ENCODE data around the gene GRM7. TPM values are rescaled to one million over a fixed set of nuclear protein-coding genes. Genes with fewer than 3 reads are reported as not detected.

Gene GRM7
- polyA plus RNA-seq, 1 experiment, result not detected

DNA sequence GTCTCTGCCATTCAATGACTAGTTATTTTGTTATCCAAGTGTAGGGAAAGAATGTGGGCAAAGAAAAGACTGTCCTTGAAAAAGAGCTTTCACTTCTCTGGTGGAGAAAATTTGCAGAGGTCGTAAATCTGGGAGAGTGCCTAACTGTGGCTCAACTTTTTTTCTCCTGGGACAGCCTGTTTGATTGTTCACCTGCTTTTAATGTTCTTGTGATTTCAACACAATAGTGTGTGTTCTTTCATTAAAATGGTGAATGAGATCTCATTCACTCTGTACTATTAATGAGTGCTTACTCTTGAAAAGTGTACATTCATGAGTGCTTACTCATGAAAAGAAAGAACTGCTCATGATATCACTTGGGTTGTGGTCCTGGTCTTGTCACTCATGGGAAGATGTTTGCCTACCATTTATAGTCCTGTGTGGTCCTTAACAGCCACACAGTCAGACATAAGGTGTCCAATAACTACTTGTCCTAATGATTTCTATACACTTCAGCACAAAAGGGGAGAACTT, 567.3 kb downstream of the GRM7 start:
- no peak for TF ChIP-seq CTCF (IDR thresholded peaks at IDR 0.05; ENCODE audit: low read depth, low read length)
- Histone ChIP-seq H3K27ac (ENCODE audit: low read depth, low read length) (no peak overlapping the region), H3K27me3 (ENCODE audit: control insufficient read depth, insufficient read depth, low read length) (no peaks in the 10 kb centered on the region), H3K9me3 (ENCODE audit: control insufficient read depth, insufficient read depth, low read length) (peaks cover 4% of the 10 kb centered on the region; the same call in 1 of the 2 replicates), H3K4me3 (ENCODE audit: low read depth, low read length) (no peak overlapping the region)
- CTCF ChIA-PET, result no interaction called here
- POLR2A ChIA-PET, result no interaction called here
- no peak for DNase-seq (ENCODE audit: low read depth, low spot score)

GRCh38 chr3:7432610-7433009, 571.7 kb downstream of the GRM7 start:
- Histone ChIP-seq H3K4me3 (ENCODE audit: low read depth, low read length) (no peak overlapping the region), H3K27me3 (ENCODE audit: control insufficient read depth, insufficient read depth, low read length) (no peaks in the 10 kb centered on the region), H3K9me3 (ENCODE audit: control insufficient read depth, insufficient read depth, low read length) (peaks cover 11% of the 10 kb centered on the region), H3K27ac (ENCODE audit: low read depth, low read length) (no peak overlapping the region)
- ChIA-PET POLR2A (no interaction called here), CTCF (no interaction called here)
- DNase-seq (ENCODE audit: low read depth, low spot score), result no peak
- no peak for TF ChIP-seq CTCF (IDR thresholded peaks at IDR 0.05; ENCODE audit: low read depth, low read length)

- Histone ChIP-seq H3K9me3 (ENCODE audit: control insufficient read depth, insufficient read depth, low read length) (peaks cover 13% of the 10 kb centered on the region), H3K4me3 (ENCODE audit: low read depth, low read length) (no peak overlapping the region), H3K27me3 (ENCODE audit: control insufficient read depth, insufficient read depth, low read length) (no peaks in the 10 kb centered on the region), H3K27ac (ENCODE audit: low read depth, low read length) (no peak overlapping the region)
- ChIA-PET CTCF (no interaction called here), POLR2A (no interaction called here)
- TF ChIP-seq CTCF (IDR thresholded peaks at IDR 0.05; ENCODE audit: low read depth, low read length), result no peak
- DNase-seq (ENCODE audit: low read depth, low spot score), result no peak
Observed at GRCh38 chr3:7433073-7433472, 572.2 kb downstream of the GRM7 start.

DNA sequence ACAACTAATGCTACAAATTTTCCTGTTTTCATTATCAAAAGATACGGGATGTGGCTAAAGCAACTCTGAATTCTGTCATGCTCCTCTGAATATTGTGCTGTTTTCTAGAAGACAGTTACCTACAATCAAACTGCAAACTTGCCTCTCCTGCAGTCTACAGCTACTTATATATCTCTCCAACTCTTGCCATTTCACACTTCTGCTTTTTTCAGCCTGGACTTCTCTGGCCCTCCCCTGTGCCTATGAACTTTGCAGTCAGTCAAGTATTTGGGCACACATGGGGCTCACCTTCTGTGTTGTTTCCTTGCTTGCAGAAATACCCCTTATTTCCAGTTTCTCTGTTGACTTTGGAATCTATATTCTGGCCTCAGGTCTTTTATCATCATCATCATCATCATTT, 575.6 kb downstream of the GRM7 start:
- no peak for DNase-seq (ENCODE audit: low read depth, low spot score)
- POLR2A ChIA-PET, result no interaction called here
- no peaks in the 10 kb centered on the region for H3K27me3 ChIP-seq (ENCODE audit: control insufficient read depth, insufficient read depth, low read length)
- H3K4me3 ChIP-seq (ENCODE audit: low read depth, low read length), result no peak overlapping the region
- CTCF ChIA-PET, result no interaction called here
- H3K27ac ChIP-seq (ENCODE audit: low read depth, low read length), result no peak overlapping the region
- peaks cover 19% of the 10 kb centered on the region for H3K9me3 ChIP-seq (ENCODE audit: control insufficient read depth, insufficient read depth, low read length)
- no peak for TF ChIP-seq CTCF (IDR thresholded peaks at IDR 0.05; ENCODE audit: low read depth, low read length)

DNA sequence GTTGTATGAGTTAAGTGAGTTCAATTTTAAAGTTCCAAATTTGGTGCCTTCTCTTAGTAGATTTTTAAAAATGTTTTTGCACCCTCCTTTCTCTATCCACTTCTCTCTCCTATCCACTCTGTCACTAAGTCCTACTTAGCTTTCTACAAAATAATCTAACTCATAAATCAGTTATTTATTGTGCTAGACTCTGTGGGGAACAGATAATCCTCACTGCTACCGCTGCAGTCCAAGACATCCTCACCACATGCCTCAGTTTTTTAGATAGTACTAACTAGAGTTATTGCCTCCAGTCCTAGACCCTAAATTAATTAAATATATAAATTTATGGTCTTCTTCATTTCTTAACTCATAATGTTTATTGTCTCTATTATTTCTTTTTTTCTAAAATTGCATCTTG, 576.3 kb downstream of the GRM7 start:
- no peak for DNase-seq (ENCODE audit: low read depth, low spot score)
- H3K9me3 ChIP-seq (ENCODE audit: control insufficient read depth, insufficient read depth, low read length), result peaks cover 18% of the 10 kb centered on the region

More for the DNA sequence above, 576.3 kb downstream of the GRM7 start:
- POLR2A ChIA-PET, result no interaction called here
- no peak for TF ChIP-seq CTCF (IDR thresholded peaks at IDR 0.05; ENCODE audit: low read depth, low read length)
- CTCF ChIA-PET, result no interaction called here
- Histone ChIP-seq H3K27ac (ENCODE audit: low read depth, low read length) (no peak overlapping the region), H3K4me3 (ENCODE audit: low read depth, low read length) (no peak overlapping the region), H3K27me3 (ENCODE audit: control insufficient read depth, insufficient read depth, low read length) (no peaks in the 10 kb centered on the region)

Measured in AG04450 (cell line).